Activated CD4-positive, alpha-beta memory T cell treated with anti-CD3 and anti-CD28 coated beads for 36 hours (primary cell): Measurements from ENCODE around the gene ZNF853. TPM values are rescaled to one million over a fixed set of nuclear protein-coding genes. Genes with fewer than 3 reads are reported as not detected.
A peak's percentile ranks its signal among the peaks of the same experiment; 100 is the strongest.
"Not testable (repeated sequence)": the region's sequence is repeated elsewhere in the genome, so short reads cannot be mapped to it uniquely, and the experiment has no call there.

ENCODE experiments used
- CTCF ChIA-PET: fragments of 350-600 bp; sonication (Branson Sonifier 250); formaldehyde crosslinking; loops from one replicate; lab custom pipeline; 2021; ENCODE audit warnings: antibody characterized with exemption, inconsistent platforms; lab: Charles Lee
- POLR2A ChIA-PET: fragments of 350-600 bp; sonication (Branson Sonifier 250); formaldehyde crosslinking; loops from one replicate; lab custom pipeline; 2021; ENCODE audit warnings: antibody characterized with exemption; lab: Charles Lee
- DNase-seq: peaks from one replicate; pipeline ENCODE4 v3.0.0-alpha.2; 2020
- H3K27ac Mint-ChIP-seq: one replicate; pipeline ENCODE4 v1.8.0; 2021; ENCODE audit warnings: mixed read lengths
- H3K27me3 Mint-ChIP-seq: one replicate; pipeline ENCODE4 v1.8.0; 2021; ENCODE audit warnings: mixed read lengths
- H3K36me3 Mint-ChIP-seq: one replicate; pipeline ENCODE4 v1.8.0; 2021; ENCODE audit warnings: mixed read lengths
- H3K4me1 Mint-ChIP-seq: one replicate; pipeline ENCODE4 v1.8.0; 2021; ENCODE audit warnings: low read depth, mixed read lengths
- H3K4me3 Mint-ChIP-seq: one replicate; pipeline ENCODE4 v1.8.0; 2021; ENCODE audit warnings: mild to moderate bottlenecking, mixed read lengths
- H3K9me3 Mint-ChIP-seq: one replicate; pipeline ENCODE4 v1.8.0; 2021; ENCODE audit warnings: mixed read lengths
- intact Hi-C: fragments of 100-400 bp; cut with micrococcal nuclease; formaldehyde crosslinking; loops from one replicate; pipeline ENCODE4 v1.15.1; 2023
- total RNA-seq, 2 experiments: library from RNA; stranded (reverse); gene quantifications; one replicate each; pipeline ENCODE4 v1.2.3, GENCODE V29; 2021

ZNF853 gene
- total RNA-seq, 2 experiments from 2014 or later, result 0.99 to 1.2 TPM

DNA sequence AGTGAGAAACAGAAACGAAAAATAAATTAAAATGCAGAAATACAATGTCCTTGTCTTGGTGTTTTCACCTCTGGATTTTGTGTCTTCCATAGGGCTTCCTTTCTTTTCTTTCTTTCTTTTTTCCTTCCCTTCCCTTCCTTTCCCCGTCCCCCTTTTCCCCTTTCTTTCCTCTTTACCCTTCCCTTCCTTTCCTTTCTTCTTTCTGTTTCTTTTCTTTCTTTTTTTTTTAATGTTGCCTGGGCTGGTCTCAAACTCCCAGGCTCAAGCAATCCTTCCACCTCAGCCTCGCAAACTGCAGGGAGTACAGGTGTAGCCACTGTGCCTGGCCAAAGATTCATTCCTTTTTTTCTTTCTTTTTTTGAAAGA lies 8.8 kb downstream of the ZNF853 start:
- CTCF ChIA-PET, result no interaction called here
- POLR2A ChIA-PET, result no interaction called here
- peak overlapping the region; percentile 35 for H3K27ac Mint-ChIP-seq
- intact Hi-C loops, result no loop called here
- DNase-seq, result no peak
- peaks cover 35% of the 10 kb centered on the region for H3K4me1 Mint-ChIP-seq
- no peak overlapping the region for H3K4me3 Mint-ChIP-seq
- H3K36me3 Mint-ChIP-seq, result no peaks in the 10 kb centered on the region
- no peaks in the 10 kb centered on the region for H3K27me3 Mint-ChIP-seq
- H3K9me3 Mint-ChIP-seq, result no peaks in the 10 kb centered on the region

DNA sequence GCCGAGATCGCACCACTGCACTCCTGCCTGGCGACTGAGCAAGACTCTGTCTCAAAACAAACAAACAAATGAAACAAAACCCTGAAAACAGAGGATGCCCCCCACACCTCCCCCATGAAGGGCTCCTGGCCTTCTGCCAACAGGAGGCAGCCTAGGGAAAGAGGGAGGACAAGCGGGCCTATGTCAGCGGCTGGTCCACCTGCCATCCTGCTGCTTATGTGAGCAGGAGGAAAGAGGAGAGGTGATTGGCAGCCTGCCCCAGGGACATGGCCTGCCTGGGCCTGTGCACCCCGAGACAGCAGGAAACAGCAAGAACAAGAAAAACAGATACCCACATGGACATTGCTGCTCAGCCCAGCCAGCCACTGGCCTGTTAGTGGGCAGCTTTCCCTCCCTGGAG lies 12.6 kb downstream of the ZNF853 start:
- POLR2A ChIA-PET, result no interaction called here

DNA sequence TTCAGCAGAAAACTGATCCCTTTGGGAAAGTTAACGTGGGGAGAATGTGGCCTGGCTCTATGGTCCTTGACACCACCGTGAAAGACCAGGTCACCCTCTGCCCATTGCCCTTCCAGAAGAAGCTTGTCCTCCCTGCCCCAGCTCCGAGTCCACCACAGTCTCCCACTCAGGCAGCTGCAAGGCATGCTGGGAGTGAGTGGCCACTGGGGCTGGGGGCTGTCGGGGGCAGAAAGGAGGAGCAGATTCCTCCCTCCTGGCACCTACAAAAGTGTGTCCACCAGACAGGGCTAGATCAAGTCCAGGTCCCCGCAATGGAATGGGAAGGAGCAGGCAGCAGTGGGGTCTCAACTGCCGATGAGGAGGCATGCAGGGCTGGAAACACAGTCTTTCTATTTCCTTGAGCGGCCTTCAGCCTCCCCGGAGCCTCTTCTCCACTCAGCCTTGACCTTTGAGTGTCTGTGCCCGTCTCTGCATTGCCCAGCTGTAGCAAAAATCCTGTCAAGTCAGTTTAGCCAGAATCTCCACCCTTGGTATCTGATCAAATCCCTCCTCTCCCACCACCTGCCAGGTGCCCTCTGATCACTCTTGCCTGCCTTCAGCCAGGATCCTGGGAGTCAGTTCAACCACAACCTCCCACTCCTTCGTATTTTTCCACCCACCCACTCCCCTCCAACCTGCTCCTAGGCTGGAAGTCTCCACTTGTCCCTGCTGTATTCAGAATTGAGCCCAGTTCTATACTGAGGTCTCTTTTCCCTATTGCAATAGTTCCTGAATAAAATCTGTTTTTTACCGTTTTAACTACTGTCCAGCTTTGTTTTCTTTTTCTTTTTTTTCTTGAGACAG lies 14.8 kb downstream of the ZNF853 start:
- H3K4me1 Mint-ChIP-seq, result no peaks in the 10 kb centered on the region
- H3K36me3 Mint-ChIP-seq, result no peaks in the 10 kb centered on the region
- H3K27me3 Mint-ChIP-seq, result no peaks in the 10 kb centered on the region
- CTCF ChIA-PET, result interaction anchor here (0.6 kb wide), 1 partner anchor 22 kb away, joined by 3 read pairs; no protein-coding TSS in a partner anchor
- POLR2A ChIA-PET, result no interaction called here
- DNase-seq, result no peak
- no peaks in the 10 kb centered on the region for H3K9me3 Mint-ChIP-seq
- H3K4me3 Mint-ChIP-seq, result no peak overlapping the region
- H3K27ac Mint-ChIP-seq, result no peak overlapping the region
- intact Hi-C loops, result no loop called here

More for the DNA sequence above, 12.6 kb downstream of the ZNF853 start:
- CTCF ChIA-PET, result interaction anchor here (1.1 kb wide), 1 partner anchor 38 kb away, joined by 3 read pairs; the partner anchor contains the start of gene INTS15
- no peaks in the 10 kb centered on the region for H3K27me3 Mint-ChIP-seq
- H3K9me3 Mint-ChIP-seq, result no peaks in the 10 kb centered on the region
- no peak overlapping the region for H3K4me3 Mint-ChIP-seq
- H3K27ac Mint-ChIP-seq, result no peak overlapping the region
- no peak for DNase-seq
- intact Hi-C loops, result no loop called here
- peaks cover 13% of the 10 kb centered on the region for H3K4me1 Mint-ChIP-seq
- no peaks in the 10 kb centered on the region for H3K36me3 Mint-ChIP-seq

DNA sequence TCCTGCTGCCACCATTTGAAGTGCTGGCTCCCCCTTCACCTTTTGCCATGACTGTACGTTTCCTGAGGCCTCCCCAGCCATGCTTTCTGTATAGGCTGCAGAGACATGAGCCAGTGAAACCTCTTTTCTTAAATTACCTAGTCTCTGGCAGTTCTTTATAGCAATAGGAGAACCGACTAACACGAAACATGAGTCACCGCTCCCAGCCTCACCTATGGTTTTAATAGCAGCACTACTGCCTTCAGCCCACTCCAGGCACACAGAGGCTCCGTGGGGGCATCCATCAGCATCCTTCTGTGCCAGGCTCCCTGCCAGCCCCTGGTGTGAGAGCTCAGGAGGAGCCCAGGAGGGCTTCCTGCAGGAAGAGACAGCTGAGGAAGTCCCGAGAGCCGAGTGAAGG lies 16.2 kb downstream of the ZNF853 start:
- intact Hi-C loops, result no loop called here
- CTCF ChIA-PET, result no interaction called here
- DNase-seq, result no peak

DNA sequence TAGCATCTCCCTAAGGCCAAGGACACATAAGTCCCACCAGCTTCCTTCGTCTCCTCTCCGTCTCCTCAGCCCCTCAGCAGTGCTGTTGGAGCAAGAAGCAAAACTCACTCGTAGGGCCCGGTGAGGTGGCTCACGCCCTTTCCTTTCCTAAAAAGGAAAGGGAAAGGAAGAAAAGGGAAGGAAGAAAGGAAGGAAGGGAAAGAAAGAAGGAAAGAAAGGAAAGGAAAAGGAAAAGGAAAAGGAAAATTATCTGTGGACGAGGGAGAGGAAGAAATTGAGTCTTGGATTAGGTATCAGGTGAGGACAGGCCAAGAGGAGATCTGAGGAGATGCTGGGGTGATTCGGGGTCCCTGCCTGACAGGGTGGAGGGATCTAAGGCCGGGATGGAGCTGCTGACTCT lies 18.6 kb downstream of the ZNF853 start:
- H3K36me3 Mint-ChIP-seq, result peaks cover 2% of the 10 kb centered on the region
- no peak overlapping the region for H3K27ac Mint-ChIP-seq
- CTCF ChIA-PET, result no interaction called here
- no peaks in the 10 kb centered on the region for H3K27me3 Mint-ChIP-seq
- peaks cover 17% of the 10 kb centered on the region for H3K4me1 Mint-ChIP-seq
- intact Hi-C loops, result no loop called here
- no peak for DNase-seq
- no peaks in the 10 kb centered on the region for H3K9me3 Mint-ChIP-seq
- POLR2A ChIA-PET, result no interaction called here
- H3K4me3 Mint-ChIP-seq, result no peak overlapping the region

More for the DNA sequence above, 16.2 kb downstream of the ZNF853 start:
- no peaks in the 10 kb centered on the region for H3K9me3 Mint-ChIP-seq
- no peaks in the 10 kb centered on the region for H3K27me3 Mint-ChIP-seq
- peaks cover 5% of the 10 kb centered on the region for H3K4me1 Mint-ChIP-seq
- H3K4me3 Mint-ChIP-seq, result no peak overlapping the region
- H3K27ac Mint-ChIP-seq, result no peak overlapping the region
- POLR2A ChIA-PET, result no interaction called here
- no peaks in the 10 kb centered on the region for H3K36me3 Mint-ChIP-seq

DNA sequence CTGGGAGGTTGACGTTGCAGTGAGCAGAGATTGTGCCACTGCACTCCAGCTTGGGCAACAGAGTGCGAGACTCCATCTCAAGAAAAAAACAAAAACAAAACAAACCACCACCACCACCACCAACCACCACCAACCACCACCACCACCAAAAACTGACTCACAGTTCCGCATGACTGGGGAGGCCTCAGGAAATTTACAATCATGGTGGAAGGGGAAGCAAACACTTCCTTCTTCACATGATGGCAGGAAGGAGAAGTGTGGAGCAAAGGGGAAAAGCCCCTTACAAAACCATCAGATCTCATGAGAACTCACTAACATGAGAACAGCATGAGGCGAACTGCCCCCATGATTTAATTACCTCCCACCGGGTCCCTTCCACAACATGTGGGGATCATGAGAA lies 19.6 kb downstream of the ZNF853 start:
- POLR2A ChIA-PET, result interaction anchor here (1.3 kb wide), 1 partner anchor 45 kb away, joined by 3 read pairs; the partner anchor contains the start of gene INTS15
- Mint-ChIP-seq H3K4me1 (peaks cover 27% of the 10 kb centered on the region), H3K36me3 (peaks cover 12% of the 10 kb centered on the region)
- H3K27me3 Mint-ChIP-seq, intact Hi-C loops, H3K27ac Mint-ChIP-seq, H3K4me3 Mint-ChIP-seq, H3K9me3 Mint-ChIP-seq, DNase-seq: not testable (repeated sequence)
- CTCF ChIA-PET, result interaction anchor here (0.6 kb wide), 1 partner anchor 120 kb away, joined by 3 read pairs; no protein-coding TSS in a partner anchor

DNA sequence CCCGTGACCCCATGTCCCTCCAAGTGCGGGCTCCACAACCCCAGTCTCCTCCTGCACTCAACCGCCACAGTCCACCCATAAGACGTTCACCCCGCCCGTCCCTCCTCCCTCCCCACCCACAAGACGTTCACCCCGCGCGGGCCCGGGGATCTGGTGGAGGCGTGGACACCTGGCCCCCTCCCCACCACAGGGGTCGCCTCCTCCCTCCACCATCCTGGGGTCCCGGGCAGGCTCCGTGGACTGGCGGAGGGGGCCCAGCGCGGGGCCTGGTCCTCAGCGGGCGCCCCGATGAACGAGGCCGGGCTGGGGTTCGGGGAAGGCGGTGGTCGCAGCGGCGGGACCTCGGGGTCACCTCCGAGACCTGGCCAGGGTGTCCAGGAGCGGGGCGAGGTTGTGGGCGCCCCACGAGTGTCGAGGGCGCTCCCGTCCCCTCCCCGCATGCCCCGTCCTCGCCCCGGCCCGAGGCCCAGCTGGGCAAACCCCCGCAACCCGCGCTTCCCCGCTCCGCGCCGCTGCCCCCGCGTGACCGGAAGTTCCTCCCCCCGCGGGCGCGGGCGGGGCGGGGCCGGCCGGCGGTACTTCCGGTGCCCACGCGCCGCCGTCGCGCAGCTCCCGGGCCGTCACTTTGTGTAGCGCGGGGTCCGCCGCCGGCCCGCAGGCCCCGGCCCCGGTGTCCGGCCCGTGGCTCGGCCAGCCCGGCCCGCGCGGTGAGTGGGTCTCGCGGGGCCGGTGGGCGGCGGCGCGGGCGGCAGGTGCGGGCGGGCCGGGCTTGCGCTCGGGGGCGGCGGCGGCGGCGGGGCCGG lies 21.5 kb downstream of the ZNF853 start, which contains the start of gene ZNF316:
ZNF316 (plus strand) TSS at position 578 of the 803 bp plus-strand sequence. CDS start 5,092 bp downstream, outside the sequence.
- peak; percentile 62 for DNase-seq
- Mint-ChIP-seq H3K27ac (peak within 1 kb of the TSS; percentile 77), H3K27me3 (no peaks in the 10 kb centered on the region), H3K9me3 (no peaks in the 10 kb centered on the region), H3K36me3 (peaks cover 18% of the 10 kb centered on the region), H3K4me1 (peaks cover 30% of the 10 kb centered on the region), H3K4me3 (peak within 1 kb of the TSS; percentile 82)
- ChIA-PET CTCF (no interaction called here), POLR2A (interaction anchor here (0.7 kb wide), 1 partner anchor 47 kb away, joined by 3 read pairs; the partner anchor contains the start of gene INTS15)
- intact Hi-C loops, result loop anchor here (1.0 kb wide), 1 partner anchor 47 kb away; the partner anchor contains the start of gene INTS15

DNA sequence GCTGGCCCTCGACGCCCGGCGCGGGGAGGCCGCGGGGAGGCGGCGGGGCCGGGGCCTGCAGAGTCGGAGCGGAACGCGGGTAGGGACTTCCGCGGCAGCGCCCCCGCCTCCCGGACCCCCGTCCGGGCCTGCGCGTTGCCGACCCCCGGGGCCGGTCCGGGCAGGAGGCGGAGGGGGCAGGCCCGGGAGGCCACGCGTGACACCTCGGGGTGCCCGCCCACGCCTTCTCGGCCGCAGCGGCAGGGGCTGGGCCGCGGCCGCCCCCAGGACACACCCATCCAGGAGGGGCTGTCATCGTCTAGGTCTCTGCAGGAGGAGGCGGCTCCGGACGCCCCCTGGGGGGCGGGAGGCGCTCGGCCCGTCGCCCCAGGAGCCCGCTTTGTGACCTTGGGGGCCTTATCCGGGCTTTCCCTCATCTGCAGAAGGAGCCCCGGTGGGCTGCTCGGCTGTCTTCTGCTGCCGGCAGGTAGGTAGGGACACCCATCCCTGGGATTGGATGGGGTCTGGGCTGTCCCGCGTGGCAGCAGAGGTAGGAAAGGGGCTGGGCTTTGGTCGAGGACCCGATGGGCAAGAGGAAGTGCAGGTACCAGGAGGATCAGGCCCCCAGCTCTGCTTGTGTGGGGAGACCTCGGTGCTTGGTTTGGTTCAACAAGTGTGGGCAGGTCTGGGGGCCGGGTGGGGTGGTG lies 22.3 kb downstream of the ZNF853 start:
- POLR2A ChIA-PET, result interaction anchor here (0.7 to 0.8 kb wide), 2 partner anchors 14 to 48 kb away, joined by 3 read pairs; partner anchors contain the start of gene INTS15

DNA sequence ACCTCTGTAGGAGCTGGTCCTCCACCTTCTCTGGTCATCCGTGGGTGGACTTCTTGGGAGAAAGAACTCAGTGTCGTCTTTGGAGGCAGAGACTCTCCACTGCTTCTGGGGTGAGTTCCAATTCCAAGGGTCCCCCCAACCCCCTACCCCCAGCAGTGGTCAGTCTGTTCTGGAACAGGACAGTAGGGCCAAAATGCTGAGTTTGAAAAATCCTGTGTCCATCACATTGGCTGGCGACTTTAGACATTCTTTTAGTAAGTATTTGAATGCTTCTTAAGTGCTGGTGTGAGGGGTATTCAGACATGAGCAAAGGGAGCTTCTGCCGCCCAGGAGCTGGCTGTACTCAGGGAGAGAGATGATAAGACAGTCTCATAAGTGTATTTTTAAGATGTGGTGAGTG lies 23.6 kb downstream of the ZNF853 start:
- intact Hi-C loops, result no loop called here
- POLR2A ChIA-PET, result no interaction called here
- no peaks in the 10 kb centered on the region for H3K27me3 Mint-ChIP-seq
- peak overlapping the region; percentile 45 for H3K4me3 Mint-ChIP-seq
- H3K27ac Mint-ChIP-seq, result peak overlapping the region; percentile 77
- CTCF ChIA-PET, result interaction anchor here (0.9 kb wide), 1 partner anchor 48 kb away, joined by 4 read pairs; no protein-coding TSS in a partner anchor
- DNase-seq, result no peak
- peaks cover 21% of the 10 kb centered on the region for H3K36me3 Mint-ChIP-seq
- H3K4me1 Mint-ChIP-seq, result peaks cover 30% of the 10 kb centered on the region
- no peaks in the 10 kb centered on the region for H3K9me3 Mint-ChIP-seq

More for the DNA sequence above, 22.3 kb downstream of the ZNF853 start:
- H3K36me3 Mint-ChIP-seq, result peaks cover 19% of the 10 kb centered on the region
- CTCF ChIA-PET, result no interaction called here
- peaks cover 30% of the 10 kb centered on the region for H3K4me1 Mint-ChIP-seq
- no peaks in the 10 kb centered on the region for H3K9me3 Mint-ChIP-seq
- intact Hi-C loops, result loop anchor here (1.0 kb wide), 1 partner anchor 47 kb away; the partner anchor contains the start of gene INTS15
- H3K27me3 Mint-ChIP-seq, result no peaks in the 10 kb centered on the region
- DNase-seq, result peak; percentile 64
- peak overlapping the region; percentile 82 for H3K4me3 Mint-ChIP-seq
- H3K27ac Mint-ChIP-seq, result peak overlapping the region; percentile 77

DNA sequence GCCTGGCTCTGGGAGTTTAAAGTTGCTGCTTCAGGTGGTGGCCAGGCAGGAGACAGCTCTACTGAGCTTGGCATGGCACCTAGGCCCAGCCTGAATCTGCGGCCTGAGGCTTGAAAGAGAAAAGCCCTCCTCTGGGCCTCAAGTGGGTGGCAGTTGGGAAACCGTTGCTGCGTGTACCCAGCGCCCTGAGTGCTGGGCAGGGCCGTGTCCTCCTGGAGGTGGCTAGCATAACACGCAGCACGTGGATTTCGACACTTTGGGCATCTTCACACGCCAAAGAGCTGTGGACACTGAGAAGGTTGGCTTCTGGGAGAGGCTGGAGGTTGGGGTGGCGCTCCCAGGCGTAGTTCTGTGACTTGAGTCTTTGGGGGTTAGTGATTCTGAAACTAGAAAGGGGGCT lies 24.2 kb downstream of the ZNF853 start:
- ChIA-PET CTCF (no interaction called here), POLR2A (no interaction called here)
- H3K4me1 Mint-ChIP-seq, result peaks cover 30% of the 10 kb centered on the region
- DNase-seq, result no peak
- H3K36me3 Mint-ChIP-seq, result peaks cover 21% of the 10 kb centered on the region
- H3K4me3 Mint-ChIP-seq, result no peak overlapping the region
- no peaks in the 10 kb centered on the region for H3K9me3 Mint-ChIP-seq
- H3K27me3 Mint-ChIP-seq, result no peaks in the 10 kb centered on the region
- intact Hi-C loops, result no loop called here
- peak overlapping the region; percentile 77 for H3K27ac Mint-ChIP-seq

DNA sequence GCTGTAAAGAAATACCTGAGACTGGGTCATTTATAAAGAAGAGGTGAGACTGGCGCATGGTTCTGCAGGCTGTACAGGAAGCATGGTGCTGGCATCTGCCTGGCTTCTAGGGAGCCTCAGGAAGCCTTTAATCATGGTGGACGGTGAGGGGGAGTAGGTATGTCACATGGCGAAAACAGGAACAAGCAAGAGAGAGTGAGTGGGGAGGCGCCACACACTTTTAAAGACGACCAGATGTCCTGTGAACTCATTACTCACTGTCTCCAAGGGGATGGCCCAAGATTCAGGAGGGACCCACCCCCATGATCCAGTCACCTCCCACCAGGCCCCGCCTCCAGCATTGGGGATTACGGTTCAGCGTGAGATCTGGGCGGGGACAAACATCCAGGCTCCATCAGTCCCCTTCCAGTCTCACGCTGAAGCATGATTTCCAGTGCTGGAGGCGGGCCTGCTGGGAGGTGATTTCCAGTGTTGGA lies 24.9 kb downstream of the ZNF853 start:
- Mint-ChIP-seq H3K27ac (peak overlapping the region; percentile 77), H3K4me1 (peaks cover 30% of the 10 kb centered on the region), H3K4me3 (no peak overlapping the region), H3K9me3 (no peaks in the 10 kb centered on the region), H3K27me3 (no peaks in the 10 kb centered on the region), H3K36me3 (peaks cover 21% of the 10 kb centered on the region)
- POLR2A ChIA-PET, result no interaction called here
- peak; percentile 60 for DNase-seq
- intact Hi-C loops, result no loop called here
- CTCF ChIA-PET, result no interaction called here
